Stimulated activated CD4-positive, alpha-beta T cell treated with anti-CD3 and anti-CD28 coated beads, Interleukin-12 subunit alpha, Interleukin-12 subunit beta, amount 100 ng/mL, for 4 hours (primary cell): ENCODE results near the gene CEMIP2.
"Not testable (repeated sequence)": the region's sequence is repeated elsewhere in the genome, so short reads cannot be mapped to it uniquely, and the experiment has no call there.

Experiments
- DNase-seq: peaks from one replicate; pipeline ENCODE4 v3.0.0-alpha.2; 2020

Gene CEMIP2

GRCh38 chr9:71675105-71675856 lies 93.0 kb downstream of the CEMIP2 start:
- DNase-seq, result no peak

- DNase-seq, result no peak
These were observed 95.7 kb downstream of the CEMIP2 start for GRCh38 chr9:71672573-71672972.

GRCh38 chr9:71671289-71671688 lies 97.0 kb downstream of the CEMIP2 start:
- DNase-seq, result no peak

- no peak for DNase-seq
These were observed 98.2 kb downstream of the CEMIP2 start for GRCh38 chr9:71670121-71670520.

GRCh38 chr9:71669284-71669995 lies 98.9 kb downstream of the CEMIP2 start:
- no peak for DNase-seq

GRCh38 chr9:71668717-71669116 lies 99.6 kb downstream of the CEMIP2 start:
- no peak for DNase-seq

GRCh38 chr9:71665247-71665646 lies 103.1 kb downstream of the CEMIP2 start:
- DNase-seq, result no peak

- DNase-seq, result no peak
These were observed 103.7 kb downstream of the CEMIP2 start for GRCh38 chr9:71664566-71664965.

- no peak for DNase-seq
These were observed 104.3 kb downstream of the CEMIP2 start for GRCh38 chr9:71663931-71664459.

- DNase-seq, result no peak
These were observed 105.1 kb downstream of the CEMIP2 start for GRCh38 chr9:71663216-71663615.

- DNase-seq, result no peak
These were observed 106.2 kb downstream of the CEMIP2 start for GRCh38 chr9:71662082-71662481.

- DNase-seq, result not testable (repeated sequence)
These were observed 111.0 kb downstream of the CEMIP2 start for GRCh38 chr9:71657276-71657675.

- no peak for DNase-seq
These were observed 111.8 kb downstream of the CEMIP2 start for GRCh38 chr9:71656496-71656895.

GRCh38 chr9:71655778-71656177 lies 112.5 kb downstream of the CEMIP2 start:
- DNase-seq, result no peak

- no peak for DNase-seq
These were observed 113.2 kb downstream of the CEMIP2 start for GRCh38 chr9:71655141-71655540.

GRCh38 chr9:71652480-71652879 lies 115.8 kb downstream of the CEMIP2 start:
- no peak for DNase-seq

GRCh38 chr9:71648453-71648852 lies 119.9 kb downstream of the CEMIP2 start:
- DNase-seq, result no peak

GRCh38 chr9:71647094-71647591 lies 121.2 kb downstream of the CEMIP2 start:
- DNase-seq, result no peak

- no peak for DNase-seq
These were observed 122.2 kb downstream of the CEMIP2 start for GRCh38 chr9:71646131-71646530.

GRCh38 chr9:71644819-71645362 lies 123.4 kb downstream of the CEMIP2 start:
- no peak for DNase-seq

GRCh38 chr9:71643330-71643729 lies 125.0 kb downstream of the CEMIP2 start:
- no peak for DNase-seq

- DNase-seq, result no peak
These were observed 126.3 kb downstream of the CEMIP2 start for GRCh38 chr9:71642056-71642455.

- no peak for DNase-seq
These were observed 129.7 kb downstream of the CEMIP2 start for GRCh38 chr9:71638627-71639026.

- no peak for DNase-seq
These were observed 130.4 kb downstream of the CEMIP2 start for GRCh38 chr9:71637926-71638325.
